ENCODE results near the gene IRGQ.
"Not testable (repeated sequence)": the region's sequence is repeated elsewhere in the genome, so short reads cannot be mapped to it uniquely, and the experiment has no call there.

IRGQ gene

DNA sequence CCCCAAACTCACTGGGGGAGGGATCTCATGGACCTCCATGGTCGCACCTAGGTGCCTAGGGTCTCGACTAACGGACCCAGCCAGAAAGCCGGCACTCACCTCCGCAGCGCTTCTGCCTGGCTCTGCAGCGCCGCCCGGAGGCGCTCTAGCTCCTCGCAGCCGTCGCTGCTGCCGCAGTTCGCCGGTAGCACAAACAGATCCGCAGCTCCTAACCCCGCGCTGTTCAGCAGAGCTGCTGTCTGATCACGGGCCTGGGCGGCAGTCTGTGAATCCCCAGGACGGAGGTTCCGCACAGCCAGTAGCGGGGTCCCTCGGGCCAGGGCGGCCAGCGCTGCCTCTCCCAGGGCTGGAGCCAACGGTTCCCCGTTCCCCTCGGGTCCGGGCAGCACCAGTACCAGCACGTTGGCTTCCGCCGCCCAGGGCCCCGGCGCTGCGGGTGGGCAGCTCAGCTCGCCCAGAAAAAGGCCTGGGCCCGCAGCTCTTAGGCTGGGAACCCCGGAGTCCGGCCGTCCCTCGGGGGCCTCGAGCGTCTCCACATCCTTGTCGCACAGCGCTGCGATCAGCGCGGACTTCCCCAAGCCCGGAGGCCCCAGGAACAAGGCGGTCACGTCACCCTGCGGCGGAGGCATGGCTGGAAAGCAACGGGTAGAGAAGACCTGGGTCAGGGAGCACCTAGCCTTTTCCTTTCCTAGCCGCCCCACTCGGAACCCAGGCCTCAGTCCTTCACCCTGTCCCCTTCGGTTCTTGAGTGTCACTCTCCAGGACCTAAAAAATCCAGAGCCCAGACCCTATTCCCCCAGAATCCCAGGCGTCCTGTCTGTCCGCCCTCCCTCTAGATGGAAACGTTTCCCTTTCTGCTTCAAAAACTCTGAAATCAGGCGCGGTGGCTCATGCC, 977 bp downstream of the IRGQ start:
- TF ChIP-seq, protein P1, sequence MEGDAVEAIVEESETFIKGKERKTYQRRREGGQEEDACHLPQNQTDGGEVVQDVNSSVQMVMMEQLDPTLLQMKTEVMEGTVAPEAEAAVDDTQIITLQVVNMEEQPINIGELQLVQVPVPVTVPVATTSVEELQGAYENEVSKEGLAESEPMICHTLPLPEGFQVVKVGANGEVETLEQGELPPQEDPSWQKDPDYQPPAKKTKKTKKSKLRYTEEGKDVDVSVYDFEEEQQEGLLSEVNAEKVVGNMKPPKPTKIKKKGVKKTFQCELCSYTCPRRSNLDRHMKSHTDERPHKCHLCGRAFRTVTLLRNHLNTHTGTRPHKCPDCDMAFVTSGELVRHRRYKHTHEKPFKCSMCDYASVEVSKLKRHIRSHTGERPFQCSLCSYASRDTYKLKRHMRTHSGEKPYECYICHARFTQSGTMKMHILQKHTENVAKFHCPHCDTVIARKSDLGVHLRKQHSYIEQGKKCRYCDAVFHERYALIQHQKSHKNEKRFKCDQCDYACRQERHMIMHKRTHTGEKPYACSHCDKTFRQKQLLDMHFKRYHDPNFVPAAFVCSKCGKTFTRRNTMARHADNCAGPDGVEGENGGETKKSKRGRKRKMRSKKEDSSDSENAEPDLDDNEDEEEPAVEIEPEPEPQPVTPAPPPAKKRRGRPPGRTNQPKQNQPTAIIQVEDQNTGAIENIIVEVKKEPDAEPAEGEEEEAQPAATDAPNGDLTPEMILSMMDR (IDR thresholded peaks at IDR 0.05; ENCODE audit: low read depth, low read length, missing control alignments) = peak; percentile 90
- H3K4me3 ChIP-seq (ENCODE audit: low read depth, low read length) = peak overlapping the region; percentile 63
- in situ Hi-C loops (cut with HindIII; ENCODE audit: low sequenced_read_pairs) = loop anchor here (5.0 kb wide), 1 partner anchor 38 kb away; no protein-coding TSS in a partner anchor
- DNase-seq (ENCODE audit: low read depth) = peak; percentile 24

DNA sequence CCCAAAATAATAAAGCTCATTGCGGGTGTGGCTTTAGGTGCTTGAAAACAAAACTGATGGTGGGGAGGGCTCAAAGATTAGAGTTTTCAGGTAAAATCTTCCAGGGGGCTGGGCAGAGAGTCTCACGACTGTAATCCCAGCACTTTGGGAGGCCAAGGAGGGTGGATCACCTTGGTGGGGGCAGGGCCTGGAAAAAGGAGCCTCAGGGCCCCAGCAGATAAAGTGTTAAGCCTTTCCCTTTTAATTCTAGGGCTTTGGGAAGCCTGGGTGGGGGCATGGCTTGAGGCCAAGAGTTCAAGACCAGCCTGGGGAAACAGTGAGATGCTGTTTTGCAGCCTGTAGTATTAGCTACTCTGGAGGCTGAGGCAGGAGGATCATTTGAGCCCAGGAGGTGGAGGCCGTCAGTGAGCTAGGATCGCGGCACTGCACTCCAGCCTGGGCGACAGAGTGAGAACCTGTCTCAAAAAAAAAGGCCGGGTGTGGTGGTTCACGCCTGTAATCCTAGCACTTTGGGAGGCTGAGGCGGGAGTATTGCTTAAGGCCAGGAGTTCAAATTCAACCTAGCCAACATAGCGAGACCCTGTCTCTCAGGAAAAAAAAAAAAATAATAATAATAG, 1.7 kb downstream of the IRGQ start:
- peak overlapping the region; percentile 63 for H3K4me3 ChIP-seq (ENCODE audit: low read depth, low read length)
- no peak for DNase-seq (ENCODE audit: low read depth)
- in situ Hi-C loops (cut with HindIII; ENCODE audit: low sequenced_read_pairs) = no loop called here
- TF ChIP-seq, protein P1 (IDR thresholded peaks at IDR 0.05; ENCODE audit: low read depth, low read length, missing control alignments) = no peak

- DNase-seq (ENCODE audit: low read depth) = no peak
- H3K4me3 ChIP-seq (ENCODE audit: low read depth, low read length) = no peak overlapping the region
- TF ChIP-seq, protein P1 (IDR thresholded peaks at IDR 0.05; ENCODE audit: low read depth, low read length, missing control alignments) = no peak
- in situ Hi-C loops (cut with HindIII; ENCODE audit: low sequenced_read_pairs) = no loop called here
These were observed 3.1 kb downstream of the IRGQ start for GRCh38 chr19:43592800-43593350.

DNA sequence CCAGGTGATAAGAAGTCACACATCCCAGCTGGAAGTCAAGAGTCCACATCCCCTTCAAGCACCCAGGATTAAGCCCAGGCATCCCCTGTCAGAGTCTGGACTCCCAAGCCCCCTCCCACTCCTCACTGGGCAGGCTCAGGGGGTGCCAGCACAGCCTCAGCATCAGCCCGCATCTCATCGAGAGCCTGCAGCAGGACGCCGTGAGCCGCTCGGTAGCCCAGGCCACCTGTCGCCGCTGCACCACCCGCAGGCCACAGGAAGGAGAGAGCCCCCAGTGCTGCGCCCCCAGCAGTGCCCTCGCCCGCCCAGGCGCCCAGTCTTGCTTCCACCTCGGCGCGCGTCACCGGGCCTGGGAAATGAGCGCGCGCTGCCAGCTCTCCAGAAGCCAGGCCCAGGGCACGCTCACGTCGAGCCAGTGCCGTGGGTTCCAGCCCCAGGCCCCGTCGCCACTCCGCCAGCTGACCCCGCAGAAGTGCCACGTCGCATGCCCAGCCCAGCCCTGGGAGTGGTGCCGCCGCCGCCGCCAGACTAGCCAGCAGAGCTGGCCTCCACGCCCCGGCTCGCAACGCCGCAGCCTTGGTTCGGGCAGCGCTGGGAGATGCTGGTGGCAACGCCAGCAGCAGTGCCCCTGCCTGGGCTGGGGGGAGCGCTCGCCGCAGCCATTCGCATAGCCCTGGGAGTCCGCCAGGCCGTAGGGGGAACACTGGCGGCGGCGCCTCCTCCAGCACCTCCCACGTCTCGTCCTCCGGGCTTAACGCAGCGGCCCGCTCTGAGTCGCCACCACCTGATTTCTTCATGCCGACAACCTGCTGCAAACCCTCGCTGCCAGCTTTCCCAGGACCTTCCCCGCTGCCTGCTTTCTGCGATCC, 3.8 kb downstream of the IRGQ start:
- TF ChIP-seq, protein P1 (IDR thresholded peaks at IDR 0.05; ENCODE audit: low read depth, low read length, missing control alignments) = no peak
- in situ Hi-C loops (cut with HindIII; ENCODE audit: low sequenced_read_pairs) = no loop called here
- H3K4me3 ChIP-seq (ENCODE audit: low read depth, low read length) = no peak overlapping the region
- DNase-seq (ENCODE audit: low read depth) = no peak

DNA sequence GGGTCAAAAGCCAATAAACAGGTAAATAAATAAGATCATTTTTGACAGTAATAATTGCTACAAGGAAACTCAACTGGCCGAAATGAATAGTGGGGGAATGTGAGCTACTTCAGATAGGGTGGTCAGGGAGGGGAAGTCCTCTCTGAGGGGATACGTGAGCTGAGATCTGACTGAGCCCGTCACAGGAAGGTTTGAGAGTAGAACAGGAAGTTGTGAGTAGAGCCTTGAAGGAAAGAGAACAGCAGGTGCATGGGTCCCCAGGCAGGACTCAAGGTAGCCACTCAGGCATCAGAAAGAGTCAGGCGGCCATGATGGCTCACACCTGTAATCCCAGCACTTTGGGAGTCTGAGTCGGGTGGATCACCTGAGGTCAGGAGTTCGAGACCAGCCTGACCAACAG, 6.3 kb downstream of the IRGQ start:
- no peak for DNase-seq (ENCODE audit: low read depth)
- no peak overlapping the region for H3K4me3 ChIP-seq (ENCODE audit: low read depth, low read length)
- TF ChIP-seq, protein P1 (IDR thresholded peaks at IDR 0.05; ENCODE audit: low read depth, low read length, missing control alignments) = no peak
- in situ Hi-C loops (cut with HindIII; ENCODE audit: low sequenced_read_pairs) = no loop called here

DNA sequence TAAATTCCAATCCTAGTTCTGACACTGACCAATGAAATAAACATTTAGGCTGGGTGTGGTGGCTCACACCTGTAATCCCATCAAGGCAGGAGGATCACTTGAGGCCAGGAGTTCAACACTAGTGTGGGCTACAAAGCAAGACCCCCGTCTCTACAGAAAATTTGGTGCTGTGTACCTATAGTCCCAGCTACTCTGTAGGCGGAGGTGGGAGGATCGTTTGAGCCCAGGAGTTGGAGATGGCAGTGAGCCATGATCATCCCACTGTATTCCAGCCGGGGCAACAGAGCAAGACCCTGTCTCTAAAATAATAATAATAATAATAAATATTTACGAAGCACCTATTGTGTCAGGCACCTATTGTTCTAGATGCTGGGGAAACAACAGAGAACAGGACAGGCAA, 6.7 kb downstream of the IRGQ start:
- TF ChIP-seq, protein P1 (IDR thresholded peaks at IDR 0.05; ENCODE audit: low read depth, low read length, missing control alignments) = no peak
- no peak overlapping the region for H3K4me3 ChIP-seq (ENCODE audit: low read depth, low read length)
- in situ Hi-C loops (cut with HindIII; ENCODE audit: low sequenced_read_pairs) = no loop called here
- DNase-seq (ENCODE audit: low read depth) = no peak

GRCh38 chr19:43587029-43587428, 8.9 kb downstream of the IRGQ start:
- H3K4me3 ChIP-seq (ENCODE audit: low read depth, low read length); DNase-seq (ENCODE audit: low read depth); in situ Hi-C loops (cut with HindIII; ENCODE audit: low sequenced_read_pairs): not testable (repeated sequence)
